ENCODE results near the gene ITFG1.

Gene ITFG1

DNA sequence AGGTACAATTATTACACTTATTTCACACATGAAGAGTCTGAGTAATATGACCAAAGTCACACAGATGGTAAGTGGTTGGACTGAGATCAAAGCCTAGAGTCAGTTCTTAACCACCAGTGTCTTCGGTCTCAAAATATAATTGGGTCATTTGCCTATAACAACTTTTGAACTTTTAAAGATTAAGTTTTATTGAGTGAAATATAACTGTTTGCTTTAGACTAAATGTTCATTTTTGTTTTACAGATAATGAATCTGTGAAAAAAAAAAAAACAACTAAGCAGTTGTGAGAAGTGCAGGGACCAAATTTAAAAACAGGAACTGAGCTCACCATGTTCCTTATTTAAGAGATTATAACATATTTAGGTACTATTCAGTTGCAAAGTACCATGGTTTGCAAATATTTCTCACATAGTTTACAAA lies 150.1 kb downstream of the ITFG1 start:
- TF ChIP-seq EZH2 (IDR thresholded peaks at IDR 0.05), result no peak
- no peak for TF ChIP-seq FOXP2 (optimal IDR thresholded peaks at IDR 0.05; ENCODE audit: control extremely low read depth, extremely low read length, insufficient read depth)
- TF ChIP-seq POLR2AphosphoS5 (IDR thresholded peaks at IDR 0.05; ENCODE audit: borderline replicate concordance, low read depth, low read length), result no peak
- no peak for DNase-seq (ENCODE audit: low read depth, low spot score)
- H3K27ac ChIP-seq, result no peak overlapping the region
- no peak overlapping the region for H3K4me3 ChIP-seq
- no peaks in the 10 kb centered on the region for H3K36me3 ChIP-seq (ENCODE audit: insufficient read depth, low read length)
- no peaks in the 10 kb centered on the region for H3K9me3 ChIP-seq (ENCODE audit: low read depth, low read length)
- no peak overlapping the region for H3K9ac ChIP-seq (ENCODE audit: insufficient read length)

GRCh38 chr16:47309581-47310312 lies 151.1 kb downstream of the ITFG1 start:
- Histone ChIP-seq H3K27ac (no peak overlapping the region), H3K36me3 (ENCODE audit: insufficient read depth, low read length) (no peaks in the 10 kb centered on the region), H3K4me3 (no peak overlapping the region), H3K9ac (ENCODE audit: insufficient read length) (no peak overlapping the region), H3K9me3 (ENCODE audit: low read depth, low read length) (no peaks in the 10 kb centered on the region)
- DNase-seq (ENCODE audit: low read depth, low spot score), result no peak
- TF ChIP-seq EZH2 (IDR thresholded peaks at IDR 0.05) (no peak), FOXP2 (optimal IDR thresholded peaks at IDR 0.05; ENCODE audit: control extremely low read depth, extremely low read length, insufficient read depth) (no peak), POLR2AphosphoS5 (IDR thresholded peaks at IDR 0.05; ENCODE audit: borderline replicate concordance, low read depth, low read length) (no peak)

- TF ChIP-seq EZH2 (IDR thresholded peaks at IDR 0.05) (no peak), POLR2AphosphoS5 (IDR thresholded peaks at IDR 0.05; ENCODE audit: borderline replicate concordance, low read depth, low read length) (no peak)
- H3K4me3 ChIP-seq, result no peak overlapping the region
- no peak for DNase-seq (ENCODE audit: low read depth, low spot score)
Observed at GRCh38 chr16:47308601-47309000, 152.3 kb downstream of the ITFG1 start.

GRCh38 chr16:47304563-47304962 lies 156.3 kb downstream of the ITFG1 start:
- no peak overlapping the region for H3K27ac ChIP-seq
- no peak overlapping the region for H3K9ac ChIP-seq (ENCODE audit: insufficient read length)
- H3K9me3 ChIP-seq (ENCODE audit: low read depth, low read length), result no peaks in the 10 kb centered on the region
- H3K4me3 ChIP-seq, result no peak overlapping the region
- H3K36me3 ChIP-seq (ENCODE audit: insufficient read depth, low read length), result no peaks in the 10 kb centered on the region
- TF ChIP-seq POLR2AphosphoS5 (IDR thresholded peaks at IDR 0.05; ENCODE audit: borderline replicate concordance, low read depth, low read length), result no peak
- no peak for TF ChIP-seq FOXP2 (optimal IDR thresholded peaks at IDR 0.05; ENCODE audit: control extremely low read depth, extremely low read length, insufficient read depth)
- no peak for TF ChIP-seq EZH2 (IDR thresholded peaks at IDR 0.05)
- DNase-seq (ENCODE audit: low read depth, low spot score), result no peak

More at GRCh38 chr16:47308601-47309000, 152.3 kb downstream of the ITFG1 start:
- H3K9ac ChIP-seq (ENCODE audit: insufficient read length), result no peak overlapping the region
- no peaks in the 10 kb centered on the region for H3K9me3 ChIP-seq (ENCODE audit: low read depth, low read length)
- H3K27ac ChIP-seq, result no peak overlapping the region
- no peaks in the 10 kb centered on the region for H3K36me3 ChIP-seq (ENCODE audit: insufficient read depth, low read length)

DNA sequence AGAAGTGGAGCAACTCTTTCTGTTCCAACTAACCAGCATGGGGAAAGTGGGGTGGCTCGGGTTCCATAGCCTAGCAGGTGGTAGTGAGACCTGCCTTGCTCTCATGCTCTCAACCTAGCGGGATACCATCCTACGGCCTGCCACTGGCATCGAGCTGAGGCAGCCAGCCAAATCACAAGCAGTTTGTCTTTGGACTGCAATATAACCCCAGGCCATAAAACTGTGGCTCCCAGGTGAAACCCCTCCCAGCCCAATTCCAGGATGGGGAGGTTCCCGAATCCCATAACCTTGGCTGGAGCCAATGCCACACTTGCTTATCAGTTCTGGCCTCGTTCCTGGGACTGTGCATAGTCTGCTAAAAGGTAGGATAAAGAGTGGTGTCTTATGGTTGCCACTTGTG lies 161.3 kb downstream of the ITFG1 start:
- TF ChIP-seq FOXP2 (optimal IDR thresholded peaks at IDR 0.05; ENCODE audit: control extremely low read depth, extremely low read length, insufficient read depth) (no peak), POLR2AphosphoS5 (IDR thresholded peaks at IDR 0.05; ENCODE audit: borderline replicate concordance, low read depth, low read length) (no peak), EZH2 (IDR thresholded peaks at IDR 0.05) (no peak)

DNA sequence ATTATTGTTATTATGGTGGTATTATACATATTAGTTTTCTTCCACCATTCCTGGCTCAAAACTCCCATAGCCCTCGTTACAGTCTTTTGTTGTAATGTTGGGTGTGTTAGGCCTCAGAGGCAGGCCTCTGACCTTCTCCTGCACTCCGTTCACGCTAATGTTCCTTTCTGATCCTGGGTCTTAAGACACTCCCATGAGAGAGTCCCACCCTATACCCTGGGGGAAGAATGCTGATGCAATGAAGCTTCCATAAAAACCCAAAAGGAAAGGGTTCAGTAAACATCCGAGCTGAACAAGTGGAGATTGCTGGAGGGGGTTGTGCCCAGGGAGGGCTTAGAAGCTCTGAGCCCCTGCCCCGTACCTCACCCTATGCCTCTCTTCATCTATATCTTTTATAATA lies 175.9 kb downstream of the ITFG1 start:
- Histone ChIP-seq H3K9ac (ENCODE audit: insufficient read length) (no peak overlapping the region), H3K9me3 (ENCODE audit: low read depth, low read length) (no peaks in the 10 kb centered on the region), H3K36me3 (ENCODE audit: insufficient read depth, low read length) (no peaks in the 10 kb centered on the region), H3K4me3 (no peak overlapping the region), H3K27ac (no peak overlapping the region; the same call in 1 of the 2 replicates)
- DNase-seq (ENCODE audit: low read depth, low spot score), result peak; percentile 3
- TF ChIP-seq FOXP2 (optimal IDR thresholded peaks at IDR 0.05; ENCODE audit: control extremely low read depth, extremely low read length, insufficient read depth) (no peak), EZH2 (IDR thresholded peaks at IDR 0.05) (no peak), POLR2AphosphoS5 (IDR thresholded peaks at IDR 0.05; ENCODE audit: borderline replicate concordance, low read depth, low read length) (no peak)

More for the DNA sequence above, 161.3 kb downstream of the ITFG1 start:
- Histone ChIP-seq H3K27ac (no peak overlapping the region), H3K4me3 (no peak overlapping the region), H3K9ac (ENCODE audit: insufficient read length) (no peak overlapping the region), H3K9me3 (ENCODE audit: low read depth, low read length) (no peaks in the 10 kb centered on the region), H3K36me3 (ENCODE audit: insufficient read depth, low read length) (no peaks in the 10 kb centered on the region)
- no peak for DNase-seq (ENCODE audit: low read depth, low spot score)

DNA sequence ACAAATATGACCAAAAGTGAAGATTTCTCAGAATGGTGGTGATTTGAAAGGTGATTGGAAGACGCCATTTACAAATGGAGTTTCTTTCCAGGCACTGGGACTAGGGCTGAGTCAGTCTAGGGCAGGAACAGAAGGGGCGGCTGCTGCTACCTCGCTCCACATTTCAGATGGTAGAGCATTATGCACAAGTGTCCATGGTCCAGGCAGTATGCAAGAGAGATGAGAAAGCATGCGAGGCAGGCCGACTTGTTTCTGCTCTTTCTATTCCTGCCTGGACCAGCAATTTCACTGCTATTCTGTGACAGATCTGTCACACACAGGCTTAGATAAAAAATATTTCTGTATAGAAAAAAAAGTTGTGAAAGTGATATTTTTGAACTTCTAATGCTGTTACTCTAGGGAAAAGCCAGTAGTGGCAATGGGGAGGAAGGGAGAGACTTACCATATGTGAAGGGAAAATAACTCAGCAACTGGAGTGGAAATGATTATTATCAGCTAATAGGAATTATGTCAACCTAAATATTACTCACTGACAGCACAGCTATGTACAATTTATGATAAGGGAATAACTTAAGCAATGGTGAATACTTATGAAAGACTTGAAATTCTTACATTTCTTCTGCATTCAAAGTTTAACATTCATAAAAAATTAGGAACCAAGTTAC lies 182.4 kb downstream of the ITFG1 start:
- Histone ChIP-seq H3K36me3 (ENCODE audit: insufficient read depth, low read length) (no peaks in the 10 kb centered on the region), H3K9ac (ENCODE audit: insufficient read length) (no peak overlapping the region), H3K27ac (no peak overlapping the region), H3K9me3 (ENCODE audit: low read depth, low read length) (no peaks in the 10 kb centered on the region), H3K4me3 (no peak overlapping the region)
- no peak for DNase-seq (ENCODE audit: low read depth, low spot score)
- TF ChIP-seq EZH2 (IDR thresholded peaks at IDR 0.05) (no peak), FOXP2 (optimal IDR thresholded peaks at IDR 0.05; ENCODE audit: control extremely low read depth, extremely low read length, insufficient read depth) (no peak), POLR2AphosphoS5 (IDR thresholded peaks at IDR 0.05; ENCODE audit: borderline replicate concordance, low read depth, low read length) (no peak)

DNA sequence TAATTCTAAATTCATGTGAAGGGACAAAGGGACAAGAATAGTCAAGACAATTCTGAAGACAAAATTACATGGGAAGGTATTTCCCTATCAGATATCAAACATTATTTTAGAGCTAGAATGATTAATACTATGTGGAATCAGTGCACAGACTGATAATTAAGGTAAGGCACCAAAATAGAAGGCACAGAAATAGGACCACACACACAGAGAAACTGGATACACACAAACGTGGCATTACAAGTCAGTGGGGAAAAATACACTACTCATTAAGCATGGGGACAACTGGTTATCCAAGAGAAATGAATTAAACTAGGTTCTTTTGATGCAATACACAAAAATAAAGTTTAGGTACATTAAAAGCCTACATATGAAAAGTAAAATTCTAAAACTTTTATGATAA lies 184.3 kb downstream of the ITFG1 start:
- no peak for TF ChIP-seq FOXP2 (optimal IDR thresholded peaks at IDR 0.05; ENCODE audit: control extremely low read depth, extremely low read length, insufficient read depth)
- Histone ChIP-seq H3K27ac (no peak overlapping the region), H3K9me3 (ENCODE audit: low read depth, low read length) (no peaks in the 10 kb centered on the region), H3K9ac (ENCODE audit: insufficient read length) (no peak overlapping the region), H3K4me3 (no peak overlapping the region), H3K36me3 (ENCODE audit: insufficient read depth, low read length) (no peaks in the 10 kb centered on the region)
- DNase-seq (ENCODE audit: low read depth, low spot score), result no peak

All from SK-N-MC (cell line).